ELR (cell line): ENCODE data around the gene MVD.
A peak's percentile ranks its signal among the peaks of the same experiment; 100 is the strongest.
"Not testable (repeated sequence)": the region's sequence is repeated elsewhere in the genome, so short reads cannot be mapped to it uniquely, and the experiment has no call there.

Experiments
- DNase-seq: peaks from one replicate; pipeline ENCODE4 v3.0.0-alpha.2; 2015; ENCODE audit warnings: low read depth

Gene MVD

GRCh38 chr16:88624481-88624880 lies 38.4 kb downstream of the MVD start:
- no peak for DNase-seq

GRCh38 chr16:88623858-88624257 lies 39.0 kb downstream of the MVD start:
- DNase-seq, result no peak

DNA sequence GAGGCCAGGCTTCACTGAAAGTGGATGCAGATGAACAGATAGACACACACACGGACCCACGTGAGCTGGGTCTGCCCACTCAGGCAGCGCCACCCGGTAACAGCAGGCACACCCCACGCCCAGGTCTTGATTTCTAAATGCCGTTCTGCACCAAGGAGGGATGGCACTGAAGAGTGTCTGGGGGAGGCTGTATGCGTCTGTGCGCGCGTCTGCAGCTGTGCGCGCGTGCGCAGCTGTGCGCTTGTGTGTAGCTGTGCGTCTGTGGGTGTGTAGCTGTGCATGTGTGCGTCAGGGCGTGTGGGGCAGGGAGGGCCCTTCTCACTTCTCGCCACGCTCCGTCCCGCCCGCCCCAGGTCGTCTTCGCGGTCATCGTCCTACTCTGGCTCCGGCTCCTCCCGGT lies 40.0 kb downstream of the MVD start:
- DNase-seq, result no peak

DNA sequence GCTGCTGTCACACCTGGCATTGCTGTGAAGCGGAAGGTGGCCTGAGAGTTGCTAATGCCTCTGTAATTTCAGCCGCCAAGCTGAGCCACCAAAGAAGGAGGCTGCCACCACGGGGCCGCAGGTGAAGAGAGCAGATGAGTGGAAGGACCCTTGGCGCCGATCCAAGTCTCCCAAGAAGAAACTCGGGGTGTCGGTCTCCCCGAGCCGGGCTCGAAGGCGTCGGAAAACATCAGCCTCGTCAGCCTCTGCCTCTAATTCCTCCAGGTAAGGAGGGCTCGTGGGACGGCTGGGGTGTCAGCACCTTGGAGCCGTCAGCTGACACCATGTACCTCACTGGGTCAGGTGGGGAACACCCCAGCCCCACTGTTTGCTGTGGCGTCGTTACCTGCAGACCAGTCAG lies 40.8 kb downstream of the MVD start:
- DNase-seq, result no peak

DNA sequence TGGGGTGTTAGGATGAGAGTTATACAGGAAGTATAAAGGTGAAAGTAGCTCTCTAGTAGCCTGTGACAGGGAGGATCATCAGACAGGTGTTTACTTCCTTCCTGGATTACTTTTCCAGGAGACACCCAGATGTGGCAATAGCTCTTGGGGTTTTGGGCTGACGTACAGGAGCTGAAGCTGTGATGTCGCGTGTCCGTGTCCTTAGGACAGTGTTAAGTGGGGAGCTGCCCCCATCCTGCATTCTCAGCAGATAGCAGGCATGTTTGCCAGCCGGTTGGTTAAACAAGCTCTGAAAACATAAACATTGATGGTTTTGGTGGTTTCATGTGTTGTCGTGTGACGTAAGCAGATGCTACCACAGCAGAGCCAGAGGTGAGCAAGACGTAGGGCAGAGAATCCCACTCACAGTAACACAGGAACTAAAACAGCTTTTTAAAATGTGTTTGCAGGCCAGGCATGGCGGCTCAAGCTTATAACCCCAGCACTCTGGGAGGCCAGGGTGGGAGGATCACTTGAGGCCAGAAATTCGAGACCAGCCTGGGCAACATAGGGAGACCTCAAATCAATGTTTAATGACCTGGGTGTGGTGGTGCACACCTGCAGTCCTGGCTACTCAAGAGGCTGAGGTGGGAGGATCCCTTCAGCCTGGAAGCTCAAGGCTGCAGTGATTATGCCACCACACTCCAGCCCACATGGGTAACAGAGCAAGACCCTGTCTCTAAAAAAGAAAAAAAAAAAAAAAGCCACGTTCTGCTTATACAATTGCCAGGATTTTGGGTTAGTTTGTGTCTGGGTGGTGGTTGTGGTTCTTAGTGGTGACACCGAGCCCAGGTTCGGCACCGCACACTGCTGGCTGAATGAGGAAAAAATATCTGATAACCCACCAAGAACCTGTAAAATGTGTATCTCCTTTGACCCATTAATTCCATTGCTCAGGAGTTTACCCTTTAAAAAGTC lies 42.8 kb downstream of the MVD start:
- peak; percentile 63 for DNase-seq

DNA sequence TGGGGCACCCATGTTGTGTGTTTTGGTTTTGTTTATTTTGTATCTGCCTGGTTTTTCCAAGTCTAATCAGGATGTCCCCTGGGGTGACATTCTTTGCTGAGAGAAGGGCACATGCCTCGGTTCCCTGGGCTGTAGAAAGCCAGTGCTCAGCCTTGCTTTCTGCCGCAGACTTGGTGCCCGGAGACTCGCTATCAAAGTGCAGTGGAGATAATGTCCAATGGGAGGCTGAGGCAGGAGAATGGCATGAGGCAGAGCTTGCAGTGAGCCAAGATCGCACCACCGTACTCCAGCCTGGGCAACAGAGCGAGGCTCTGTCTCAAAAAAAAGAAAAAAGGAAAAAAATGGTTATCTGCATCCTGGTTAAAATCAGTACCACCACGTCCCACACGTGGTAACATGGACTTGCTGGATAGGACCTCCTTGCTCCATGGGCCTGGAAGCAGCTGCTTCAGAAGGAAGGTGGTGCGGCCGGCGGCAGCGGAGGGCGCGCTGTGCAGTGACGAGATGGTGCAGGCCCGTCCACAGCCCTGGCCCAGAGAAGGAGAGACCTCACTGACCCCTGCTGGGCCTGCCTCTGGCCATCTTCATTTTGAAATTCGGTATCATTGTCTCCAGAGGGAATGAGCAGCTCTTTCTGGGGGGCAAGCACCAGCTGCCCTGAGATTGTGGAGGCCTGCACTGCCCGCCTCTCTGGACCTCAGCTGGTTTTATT lies 43.8 kb downstream of the MVD start:
- DNase-seq, result no peak

DNA sequence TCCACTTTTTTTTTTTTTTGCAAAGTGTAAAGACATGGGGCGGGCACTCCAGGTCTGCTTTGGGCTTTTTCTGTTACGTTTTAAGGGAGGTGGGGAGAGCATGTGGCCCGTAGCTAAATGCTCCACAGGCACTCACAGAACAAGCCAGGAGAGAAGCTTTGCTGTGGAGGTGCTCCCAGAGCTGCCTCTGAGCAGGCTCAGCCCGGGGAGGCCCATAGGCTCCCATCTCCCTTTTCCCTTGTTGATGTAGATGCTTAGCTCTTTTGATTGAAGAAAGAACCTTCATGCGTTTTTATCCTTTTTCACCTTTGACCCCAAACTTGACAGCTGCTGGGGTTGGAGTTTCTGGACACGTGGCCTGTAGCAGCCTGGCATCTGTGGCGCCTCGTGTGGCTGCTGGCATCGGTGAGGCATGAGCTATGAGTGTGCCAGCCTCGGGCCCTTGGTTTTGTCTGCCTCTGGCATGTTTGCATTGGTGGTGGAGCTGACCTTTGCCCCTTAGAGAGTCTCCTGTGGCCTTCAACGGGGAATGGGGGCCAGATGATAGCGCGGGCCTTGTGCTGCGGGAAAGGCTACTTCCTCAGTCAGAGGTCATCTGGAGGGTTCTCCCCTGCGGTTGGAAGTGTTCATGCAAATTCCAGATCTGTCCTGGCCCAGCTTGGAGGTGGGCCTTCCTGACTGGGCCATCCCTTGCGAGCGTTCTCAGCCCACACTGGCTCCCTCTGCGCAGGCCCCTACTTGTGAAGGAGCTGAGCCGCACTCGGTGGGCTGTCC lies 44.5 kb downstream of the MVD start:
- DNase-seq, result no peak

DNA sequence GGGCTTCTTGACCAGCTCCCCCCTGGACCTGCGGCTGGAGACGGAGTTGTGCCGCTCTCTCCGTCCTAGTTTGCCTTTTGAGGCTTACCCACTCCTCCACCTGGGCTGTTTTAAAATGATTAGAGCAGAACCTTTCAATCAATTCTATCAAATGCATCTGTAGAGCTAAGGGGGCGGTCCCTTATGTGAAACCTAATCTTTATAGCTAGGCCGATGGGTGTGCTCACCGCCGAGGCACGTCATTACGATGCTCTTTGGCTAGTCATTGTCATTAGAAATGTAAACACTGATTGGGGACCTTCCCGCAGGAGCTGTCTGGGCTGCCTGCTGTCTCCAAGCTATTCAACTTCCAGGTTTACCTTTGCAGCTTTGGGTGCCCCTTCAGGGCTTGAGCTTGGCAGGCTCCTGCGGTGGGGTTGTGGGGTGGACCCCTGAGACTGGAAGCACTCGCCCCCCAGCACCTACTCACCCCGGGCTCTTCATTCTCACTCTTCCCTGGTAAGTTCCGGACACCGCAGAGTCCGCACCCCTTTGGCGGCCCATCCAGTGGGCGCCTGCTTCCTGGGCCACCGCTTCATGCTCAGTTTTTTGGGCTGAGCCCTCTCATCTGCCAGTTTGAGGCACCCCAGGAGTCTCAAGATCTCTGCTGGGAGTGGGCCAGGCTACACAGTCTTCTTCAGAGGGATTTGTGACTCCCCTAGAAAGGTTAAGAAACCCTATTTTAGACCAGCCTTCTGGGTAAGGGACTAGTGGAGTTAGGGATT lies 45.4 kb downstream of the MVD start:
- DNase-seq, result no peak

DNA sequence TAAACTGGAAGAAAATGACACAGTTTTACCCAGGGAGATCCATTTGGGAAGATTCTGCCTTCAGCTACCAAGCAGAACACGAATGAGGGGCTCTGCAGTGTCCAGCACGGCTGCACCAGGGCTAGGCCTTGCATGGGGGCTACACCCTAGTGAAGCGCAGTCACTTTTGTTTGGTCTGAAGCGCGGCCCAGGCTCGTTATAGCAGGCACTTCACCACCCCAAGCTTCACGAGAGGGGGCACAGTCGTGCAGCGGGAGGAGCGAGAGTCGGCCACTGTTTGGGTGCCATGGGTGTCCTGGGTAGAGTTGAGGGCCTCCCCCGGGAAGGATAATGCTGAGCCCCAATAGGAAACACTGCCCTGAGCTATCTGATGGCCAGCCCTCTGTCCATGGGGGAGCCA lies 46.2 kb downstream of the MVD start:
- DNase-seq, result no peak

- no peak for DNase-seq
Measured at GRCh38 chr16:88616320-88616719, 46.6 kb downstream of the MVD start.

- no peak for DNase-seq
Measured at GRCh38 chr16:88614818-88615580, 47.9 kb downstream of the MVD start.

- DNase-seq, result no peak
Measured at GRCh38 chr16:88613911-88614817, 48.7 kb downstream of the MVD start.

DNA sequence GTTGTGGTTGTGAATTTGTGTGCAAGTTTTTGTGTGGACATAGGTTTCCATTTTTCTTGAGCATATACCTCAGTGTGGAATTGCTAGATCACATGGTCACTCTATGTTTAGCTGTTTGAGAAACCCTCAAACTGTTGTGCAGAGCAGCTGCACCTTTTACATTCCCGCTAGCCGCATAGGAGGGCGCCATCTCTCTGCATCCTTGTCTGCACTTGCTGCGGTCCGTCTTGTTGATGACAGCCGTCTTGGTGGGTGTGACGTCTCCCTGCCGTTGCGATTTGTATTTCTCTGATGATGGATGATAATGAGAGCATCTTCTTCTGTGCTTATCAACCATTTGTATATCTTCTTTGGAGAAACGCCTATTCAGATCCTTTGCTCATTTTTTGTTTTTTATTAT lies 49.6 kb downstream of the MVD start:
- no peak for DNase-seq

GRCh38 chr16:88610909-88611812 lies 51.7 kb downstream of the MVD start:
- DNase-seq, result no peak

- no peak for DNase-seq
Measured at GRCh38 chr16:88610080-88610479, 52.8 kb downstream of the MVD start.

GRCh38 chr16:88609426-88609825 lies 53.5 kb downstream of the MVD start:
- not testable (repeated sequence) for DNase-seq

- DNase-seq, result no peak
Measured at GRCh38 chr16:88608076-88608475, 54.8 kb downstream of the MVD start.

- no peak for DNase-seq
Measured at GRCh38 chr16:88606148-88606757, 56.6 kb downstream of the MVD start.
